Ishikawa (cell line): ENCODE data around the gene TFF1.

ENCODE experiments used
- CEBPB ChIP-seq: IDR thresholded peaks from 2 replicates; pipeline ENCODE4 v1.6.1; 2012
- CREB1 ChIP-seq: IDR thresholded peaks from 2 replicates; pipeline ENCODE4 v1.6.1; 2012; ENCODE audit warnings: low read depth
- NFIC ChIP-seq: IDR thresholded peaks from 2 replicates; pipeline ENCODE4 v1.6.1; 2012
- TAF1 ChIP-seq: IDR thresholded peaks from 2 replicates; pipeline ENCODE4 v1.6.1; 2012; ENCODE audit warnings: low read depth, mild to moderate bottlenecking
- TCF12 ChIP-seq: IDR thresholded peaks from 2 replicates; pipeline ENCODE4 v1.6.1; 2012; ENCODE audit warnings: low read depth
- YY1 ChIP-seq: IDR thresholded peaks from 2 replicates; pipeline ENCODE4 v1.6.1; 2012; ENCODE audit warnings: low read depth
- TF ChIP-seq, protein P1 (sequence below): IDR thresholded peaks from 2 replicates; pipeline ENCODE4 v1.6.1; 2012
- TF ChIP-seq, protein P2 (sequence below): IDR thresholded peaks from 2 replicates; pipeline ENCODE4 v1.6.1; 2012; ENCODE audit warnings: low read depth, mild to moderate bottlenecking

DNA sequence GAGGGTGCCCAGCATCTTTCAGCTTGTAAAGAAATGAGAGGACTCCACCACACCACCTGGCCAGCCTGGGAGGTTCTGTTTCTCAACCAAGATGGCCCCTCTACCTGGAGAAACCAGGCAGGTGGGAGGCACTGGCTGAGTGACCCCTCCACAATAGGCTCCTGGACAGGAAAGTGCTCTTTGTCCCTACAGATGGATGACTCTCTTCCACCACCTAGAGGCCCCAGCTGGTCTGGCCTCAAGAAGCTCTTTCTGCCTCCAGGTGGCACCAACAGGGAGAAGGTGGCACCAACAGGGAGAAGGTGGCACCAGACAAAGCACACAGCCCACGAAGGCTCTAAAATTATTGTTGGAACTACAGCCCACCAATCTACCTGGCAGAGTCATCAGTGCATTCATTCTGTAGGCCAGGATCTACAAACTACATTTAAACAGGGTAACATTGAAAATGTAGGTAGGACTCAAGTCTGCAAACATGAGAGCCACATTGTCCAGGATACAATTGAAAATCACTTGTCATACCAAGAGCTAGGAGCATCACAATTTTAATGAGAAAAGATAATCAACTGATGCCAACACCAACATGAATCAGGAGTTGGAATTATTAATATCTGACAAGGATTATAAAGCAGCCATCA is 15.1 kb upstream of the TFF1 start:
- TF ChIP-seq, protein P1, sequence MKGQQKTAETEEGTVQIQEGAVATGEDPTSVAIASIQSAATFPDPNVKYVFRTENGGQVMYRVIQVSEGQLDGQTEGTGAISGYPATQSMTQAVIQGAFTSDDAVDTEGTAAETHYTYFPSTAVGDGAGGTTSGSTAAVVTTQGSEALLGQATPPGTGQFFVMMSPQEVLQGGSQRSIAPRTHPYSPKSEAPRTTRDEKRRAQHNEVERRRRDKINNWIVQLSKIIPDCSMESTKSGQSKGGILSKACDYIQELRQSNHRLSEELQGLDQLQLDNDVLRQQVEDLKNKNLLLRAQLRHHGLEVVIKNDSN: no peak
- TF ChIP-seq TAF1: no peak
- TF ChIP-seq NFIC: no peak
- TF ChIP-seq, protein P2, sequence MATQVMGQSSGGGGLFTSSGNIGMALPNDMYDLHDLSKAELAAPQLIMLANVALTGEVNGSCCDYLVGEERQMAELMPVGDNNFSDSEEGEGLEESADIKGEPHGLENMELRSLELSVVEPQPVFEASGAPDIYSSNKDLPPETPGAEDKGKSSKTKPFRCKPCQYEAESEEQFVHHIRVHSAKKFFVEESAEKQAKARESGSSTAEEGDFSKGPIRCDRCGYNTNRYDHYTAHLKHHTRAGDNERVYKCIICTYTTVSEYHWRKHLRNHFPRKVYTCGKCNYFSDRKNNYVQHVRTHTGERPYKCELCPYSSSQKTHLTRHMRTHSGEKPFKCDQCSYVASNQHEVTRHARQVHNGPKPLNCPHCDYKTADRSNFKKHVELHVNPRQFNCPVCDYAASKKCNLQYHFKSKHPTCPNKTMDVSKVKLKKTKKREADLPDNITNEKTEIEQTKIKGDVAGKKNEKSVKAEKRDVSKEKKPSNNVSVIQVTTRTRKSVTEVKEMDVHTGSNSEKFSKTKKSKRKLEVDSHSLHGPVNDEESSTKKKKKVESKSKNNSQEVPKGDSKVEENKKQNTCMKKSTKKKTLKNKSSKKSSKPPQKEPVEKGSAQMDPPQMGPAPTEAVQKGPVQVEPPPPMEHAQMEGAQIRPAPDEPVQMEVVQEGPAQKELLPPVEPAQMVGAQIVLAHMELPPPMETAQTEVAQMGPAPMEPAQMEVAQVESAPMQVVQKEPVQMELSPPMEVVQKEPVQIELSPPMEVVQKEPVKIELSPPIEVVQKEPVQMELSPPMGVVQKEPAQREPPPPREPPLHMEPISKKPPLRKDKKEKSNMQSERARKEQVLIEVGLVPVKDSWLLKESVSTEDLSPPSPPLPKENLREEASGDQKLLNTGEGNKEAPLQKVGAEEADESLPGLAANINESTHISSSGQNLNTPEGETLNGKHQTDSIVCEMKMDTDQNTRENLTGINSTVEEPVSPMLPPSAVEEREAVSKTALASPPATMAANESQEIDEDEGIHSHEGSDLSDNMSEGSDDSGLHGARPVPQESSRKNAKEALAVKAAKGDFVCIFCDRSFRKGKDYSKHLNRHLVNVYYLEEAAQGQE: no peak
- TF ChIP-seq YY1: no peak
- TF ChIP-seq TCF12: no peak
- TF ChIP-seq CREB1: no peak
- TF ChIP-seq CEBPB: no peak
